Cardiac fibroblast (primary cell): ENCODE data around the gene PITPNB.

ENCODE experiments used
- DNase-seq, 2 donors: peaks; one replicate each; pipeline versions ENCODE4 v3.0.0 to v3.0.0-alpha.2; 2010; ENCODE audit warnings: low read depth in 2 of 2
- H3K4me3 ChIP-seq, 2 donors: replicated peaks in 1 of 2; 1 replicate in 1 of 2; 2 replicates in 1 of 2; pipeline ENCODE4 v1.5.1; 2011; ENCODE audit warnings: low read depth in 2 of 2, low read length in 2 of 2, mild to moderate bottlenecking in 2 of 2, moderate library complexity in 1 of 2
- CTCF ChIP-seq: IDR thresholded peaks from one replicate; pipeline ENCODE4 v1.5.1; 2011; ENCODE audit warnings: low read depth, mild to moderate bottlenecking, low read length, inconsistent platforms

Gene PITPNB

DNA sequence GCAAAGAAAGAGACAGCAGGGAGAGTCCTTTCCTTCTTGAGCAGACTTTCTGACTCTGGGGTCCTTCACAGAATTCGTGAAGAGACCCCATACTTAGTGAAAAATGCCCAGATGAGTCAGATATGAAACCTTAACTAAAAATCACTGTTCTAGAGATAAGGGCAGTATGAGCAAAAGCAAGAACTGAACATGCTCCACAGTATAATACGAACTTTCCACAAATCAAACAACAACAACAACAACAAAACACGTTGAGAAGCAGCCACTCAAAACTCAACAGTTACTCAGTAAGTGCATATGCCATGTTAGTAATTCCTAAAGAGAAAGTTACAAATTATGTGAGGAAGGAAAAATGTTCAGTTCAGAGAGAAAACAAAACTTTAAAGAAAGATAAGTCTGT lies 44.3 kb downstream of the PITPNB start:
- no peak for TF ChIP-seq CTCF
- DNase-seq, result no peak
- no peak overlapping the region for H3K4me3 ChIP-seq

GRCh38 chr22:27874185-27874584 lies 44.9 kb downstream of the PITPNB start:
- no peak for TF ChIP-seq CTCF
- no peak for DNase-seq
- H3K4me3 ChIP-seq, result no peak overlapping the region

DNA sequence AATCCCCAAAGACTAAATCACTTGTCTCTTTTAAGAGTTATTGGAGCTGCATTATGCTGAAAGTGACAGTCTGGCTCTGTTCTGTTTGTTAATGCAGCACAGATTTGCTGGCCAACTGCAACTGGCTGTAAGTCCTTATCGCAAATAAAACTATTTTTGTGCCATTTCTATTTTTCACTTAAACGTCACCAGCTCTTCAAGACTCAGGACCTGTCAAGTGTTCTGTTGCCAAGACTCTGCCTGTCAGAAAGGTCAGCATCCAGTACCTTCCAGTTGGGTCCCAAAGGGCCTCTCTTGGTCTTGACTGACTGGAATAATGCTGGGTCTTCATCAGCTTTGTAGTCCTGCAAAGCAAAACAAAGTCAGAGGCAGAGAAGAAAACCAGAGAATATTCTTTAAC lies 45.6 kb downstream of the PITPNB start:
- H3K4me3 ChIP-seq, result no peak overlapping the region
- peak in 1 of 2 donors; percentile 69 for DNase-seq
- no peak for TF ChIP-seq CTCF

DNA sequence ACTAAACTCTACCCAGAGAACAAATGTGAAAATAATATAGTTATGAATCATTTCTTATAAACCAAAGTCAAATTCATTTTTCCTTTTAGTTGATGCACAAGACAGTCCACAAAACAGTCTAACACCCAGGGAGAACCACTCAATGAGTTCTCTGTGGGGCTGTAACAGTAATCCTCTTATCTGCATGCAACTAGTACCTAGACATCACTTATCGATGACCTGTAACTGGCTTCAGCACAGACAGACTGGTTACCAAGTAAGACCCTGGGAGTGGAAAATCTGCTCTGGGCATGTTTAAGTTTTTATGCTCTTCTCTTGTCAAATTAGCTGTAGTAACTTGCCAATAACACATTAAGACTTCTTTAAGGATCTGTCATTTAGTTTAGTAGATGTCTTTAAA lies 46.6 kb downstream of the PITPNB start:
- DNase-seq, result no peak
- H3K4me3 ChIP-seq, result no peak overlapping the region
- TF ChIP-seq CTCF, result no peak

DNA sequence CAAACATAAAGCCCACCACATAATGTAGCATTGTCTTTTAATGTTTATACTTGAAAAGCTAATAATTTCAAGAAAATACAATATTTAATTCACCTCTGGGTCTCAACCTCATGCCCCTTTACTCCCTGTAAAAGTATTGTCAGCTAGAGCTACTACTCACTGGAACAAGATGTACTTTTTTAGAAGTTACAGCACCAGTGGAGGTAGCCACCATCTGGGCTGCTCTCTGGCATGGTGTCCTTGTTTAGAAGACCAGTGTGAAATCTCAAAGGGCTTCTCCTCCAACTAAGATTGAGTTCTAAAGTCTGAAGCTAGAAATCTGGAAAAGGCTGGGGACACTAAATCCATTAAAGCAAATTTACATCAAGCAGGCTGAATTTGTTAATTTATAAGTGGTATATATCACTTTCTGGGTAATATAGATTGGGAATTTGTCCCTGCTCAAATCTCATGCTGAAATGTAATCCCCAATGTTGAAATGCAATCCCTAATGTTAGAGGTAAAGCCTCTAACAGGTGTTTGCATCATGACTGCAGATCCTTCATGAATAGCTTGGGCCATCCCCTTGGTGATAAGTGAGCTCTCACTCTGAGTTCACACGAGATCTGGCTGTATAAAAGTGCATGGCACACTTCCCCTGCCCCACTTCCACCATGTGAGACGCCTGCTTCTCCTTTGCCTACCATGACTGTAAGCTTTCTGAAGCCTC lies 47.6 kb downstream of the PITPNB start:
- no peak for DNase-seq
- H3K4me3 ChIP-seq, result no peak overlapping the region
- no peak for TF ChIP-seq CTCF

- no peak for TF ChIP-seq CTCF
- no peak overlapping the region for H3K4me3 ChIP-seq
- DNase-seq, result no peak
Observed at GRCh38 chr22:27870234-27871191, 48.5 kb downstream of the PITPNB start.
